LoVo (cell line): ENCODE measurements around the gene PFKFB3.
"Not testable (repeated sequence)": the region's sequence is repeated elsewhere in the genome, so short reads cannot be mapped to it uniquely, and the experiment has no call there.

ENCODE experiments used
- DNase-seq: peaks from one replicate; pipeline ENCODE4 v3.0.0-alpha.2; 2016; ENCODE audit warnings: low spot score

The PFKFB3 gene

DNA sequence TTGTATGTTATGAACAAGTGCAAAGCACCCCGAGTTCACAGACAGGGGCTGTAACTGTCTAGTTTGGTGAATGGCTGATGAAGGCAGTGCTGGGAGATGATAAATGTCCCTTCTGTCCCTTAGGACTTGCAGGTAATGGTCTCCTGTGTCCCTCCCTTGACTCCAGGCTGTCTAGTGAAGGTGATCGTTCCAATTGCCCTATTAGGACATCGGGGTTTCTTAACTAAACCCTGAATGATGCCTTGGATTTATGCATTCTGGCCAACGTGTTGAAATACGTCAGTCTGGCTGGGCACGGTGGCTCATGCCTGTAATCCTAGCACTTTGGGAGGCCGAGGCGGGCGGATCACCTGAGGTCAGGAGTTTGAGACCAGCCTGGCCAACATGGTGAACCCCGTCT is 69.4 kb downstream of the PFKFB3 start:
- DNase-seq = no peak

DNA sequence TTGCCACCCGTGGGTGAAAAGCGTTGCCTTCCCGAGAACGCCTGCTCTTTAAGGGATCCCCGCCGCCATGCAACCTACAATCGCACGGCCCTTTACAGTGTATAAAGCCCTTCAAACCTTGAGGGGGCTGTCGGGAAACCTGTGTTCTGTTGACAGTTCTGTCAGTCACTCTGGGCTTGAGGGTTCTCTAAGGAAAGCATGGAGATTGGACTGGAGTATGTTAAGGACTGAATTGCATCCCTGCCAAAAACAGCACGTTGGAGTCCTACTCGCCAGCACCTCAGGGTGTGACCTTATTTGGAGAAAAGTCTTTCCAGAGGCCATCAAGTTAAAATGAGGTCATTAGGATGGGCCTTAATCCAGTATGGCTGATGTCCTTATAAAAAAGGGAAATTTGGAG is 70.6 kb downstream of the PFKFB3 start:
- no peak for DNase-seq

DNA sequence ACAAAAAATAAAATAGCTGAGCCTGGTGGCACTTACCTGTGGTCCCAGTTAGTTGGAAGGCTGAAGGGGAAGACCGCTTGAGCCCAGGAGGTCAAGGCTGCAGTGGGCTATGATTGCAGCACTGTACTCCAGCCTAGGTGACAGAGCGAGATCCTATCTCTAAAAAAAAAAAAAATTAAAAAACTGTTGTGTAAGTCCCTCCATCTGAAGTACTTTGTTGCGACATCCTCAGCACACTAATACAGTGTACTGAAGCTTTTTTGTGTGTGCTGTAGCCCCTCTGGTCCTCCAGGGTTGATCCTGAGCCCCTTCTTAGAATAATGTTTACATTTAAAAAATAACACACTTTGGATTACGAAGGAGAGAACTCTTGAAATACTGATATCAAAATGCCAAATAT is 71.3 kb downstream of the PFKFB3 start:
- no peak for DNase-seq

DNA sequence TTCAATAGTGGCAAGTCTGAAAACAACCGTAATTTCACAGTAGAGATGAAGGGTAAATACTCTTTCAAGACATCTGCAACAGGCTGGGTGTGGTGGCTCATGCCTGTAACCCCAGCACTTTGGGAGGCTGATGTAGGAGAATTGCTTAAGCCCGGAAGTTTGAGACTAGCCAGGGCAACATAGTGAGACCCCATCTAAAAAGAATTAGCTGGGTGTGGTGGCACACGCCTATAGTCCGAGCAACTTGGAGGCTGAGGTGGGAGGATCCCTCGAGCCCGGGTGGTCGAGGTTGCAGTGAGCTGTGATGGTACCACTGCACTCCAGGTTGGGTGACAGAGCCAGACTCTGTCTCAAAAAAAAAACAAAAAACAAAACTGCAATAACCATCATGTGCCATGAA is 71.8 kb downstream of the PFKFB3 start:
- DNase-seq = no peak

DNA sequence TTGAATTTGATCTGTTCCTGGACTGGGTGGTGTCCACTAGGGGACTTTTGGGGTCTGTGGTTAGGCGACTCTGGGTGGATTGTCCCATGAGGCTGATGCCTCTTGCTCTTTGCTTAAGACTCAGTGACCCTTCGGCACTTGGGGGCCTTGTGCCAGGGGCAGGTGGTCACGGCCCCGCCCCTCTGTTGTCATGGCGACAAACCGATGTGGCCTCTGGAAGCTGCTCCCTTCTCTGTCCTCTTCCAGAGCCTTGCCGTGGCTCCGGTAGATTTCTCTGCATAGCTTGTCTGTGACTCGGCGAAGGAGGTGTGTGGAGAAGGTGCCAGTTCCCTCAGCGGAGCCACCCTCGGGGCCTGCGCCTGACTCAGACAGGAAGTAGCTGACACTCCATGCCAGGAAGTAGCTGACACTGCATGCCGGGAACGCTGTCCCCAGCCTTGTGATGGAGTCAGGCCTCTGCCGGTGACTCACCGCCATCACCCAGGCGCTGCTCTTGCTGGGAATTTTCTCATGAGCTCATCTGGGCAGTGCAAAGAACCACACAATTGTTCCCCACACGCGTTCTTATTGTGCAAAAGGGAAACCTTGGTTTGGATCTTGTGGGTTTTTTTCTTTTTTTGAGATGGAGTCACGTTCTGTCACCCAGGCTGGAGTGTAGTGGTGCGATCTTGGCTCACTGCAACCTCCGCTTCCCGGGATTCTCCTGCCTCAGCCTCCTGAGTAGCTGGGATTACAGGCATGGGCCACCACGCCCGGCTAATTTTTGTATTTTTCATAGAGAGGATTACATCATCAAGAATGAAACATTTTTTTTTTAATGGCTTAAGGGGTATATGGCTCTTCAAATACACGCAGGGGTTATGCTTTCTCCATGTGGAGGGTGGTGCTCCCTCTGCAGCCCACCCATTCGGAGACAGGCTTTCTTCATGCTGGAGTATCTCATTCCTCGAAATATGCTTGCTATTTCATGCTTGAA is 72.6 kb downstream of the PFKFB3 start:
- DNase-seq = peak; percentile 88

DNA sequence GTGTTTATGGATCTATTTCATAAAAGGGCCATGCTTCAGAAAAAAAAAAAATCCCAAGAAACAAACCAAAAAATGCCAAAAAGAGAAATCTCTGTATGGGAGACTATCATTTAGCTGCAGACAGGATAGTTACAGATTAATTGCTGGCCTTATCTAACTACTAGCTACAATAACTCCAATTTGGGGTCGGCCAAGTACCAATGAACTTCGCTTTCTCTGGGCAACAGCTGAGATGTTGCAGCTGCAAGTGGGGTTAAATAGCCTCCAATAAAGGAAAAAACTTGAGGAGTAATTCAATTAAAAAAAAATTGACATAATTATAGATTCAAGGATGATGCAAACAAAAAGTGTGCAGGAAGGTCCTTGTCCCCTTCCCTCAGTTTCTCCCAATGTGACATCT is 73.6 kb downstream of the PFKFB3 start:
- DNase-seq = no peak

DNA sequence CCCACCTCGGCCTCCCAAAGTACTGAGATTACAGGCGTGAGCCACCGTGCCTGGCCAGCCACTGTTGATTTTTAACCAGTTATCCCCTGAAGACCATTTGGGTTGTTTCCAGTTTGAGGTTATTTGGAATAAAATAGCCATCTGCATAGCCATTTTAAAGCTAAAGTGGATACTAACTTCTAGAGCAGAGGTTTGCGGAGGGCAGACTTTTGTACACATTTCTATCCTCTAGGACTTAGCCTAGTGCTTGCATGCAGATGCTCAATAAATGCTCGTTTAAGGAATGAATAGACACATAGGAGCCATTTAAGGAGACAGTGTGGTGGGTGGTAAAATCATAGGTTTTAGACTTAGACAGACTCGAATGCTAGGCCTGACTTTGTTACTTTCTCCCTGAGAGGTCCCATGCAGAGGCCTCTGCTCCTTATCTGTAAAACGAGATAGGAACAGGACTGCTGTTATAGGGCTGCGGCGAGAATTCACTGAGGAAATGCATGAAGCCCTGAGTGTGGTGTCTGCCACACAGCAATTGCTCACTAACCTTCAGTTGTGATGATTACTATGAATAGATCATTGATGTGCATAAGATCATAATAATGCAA is 75.9 kb downstream of the PFKFB3 start:
- DNase-seq = no peak

DNA sequence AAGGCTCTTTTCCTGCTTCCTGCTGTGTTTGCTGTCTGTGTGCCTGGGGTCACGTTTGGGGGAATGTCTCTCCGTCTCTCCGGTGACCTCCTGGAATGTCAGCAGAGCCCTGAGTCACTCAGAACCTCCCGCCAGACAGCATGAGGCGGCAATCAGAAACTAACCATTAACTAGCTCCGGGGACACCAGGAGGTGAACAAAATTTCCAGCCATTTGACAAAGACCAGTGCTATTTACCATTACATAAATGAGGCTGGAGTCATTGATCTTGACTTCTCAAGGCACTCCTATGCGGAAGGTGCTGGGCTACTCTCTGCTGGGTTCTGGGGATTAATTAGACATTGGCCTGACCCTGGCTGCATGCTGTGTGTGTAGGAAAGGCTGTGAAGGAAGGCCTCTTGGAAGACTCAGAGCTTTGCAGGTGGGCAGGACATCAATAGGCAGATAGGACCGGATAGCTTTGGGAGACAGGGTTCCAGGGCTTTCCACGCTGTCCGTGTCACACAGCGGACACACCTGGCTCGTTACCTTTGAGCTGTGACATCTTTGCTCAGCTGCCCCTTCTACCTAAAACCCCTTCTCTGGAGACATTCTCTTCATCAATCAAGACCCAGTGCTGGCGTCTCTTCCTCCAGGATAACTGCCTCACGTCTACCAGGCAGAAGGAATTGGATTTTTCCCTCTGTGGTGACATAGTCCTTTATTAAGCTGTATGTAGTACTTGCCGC is 77.0 kb downstream of the PFKFB3 start:
- peak; percentile 64 for DNase-seq

DNA sequence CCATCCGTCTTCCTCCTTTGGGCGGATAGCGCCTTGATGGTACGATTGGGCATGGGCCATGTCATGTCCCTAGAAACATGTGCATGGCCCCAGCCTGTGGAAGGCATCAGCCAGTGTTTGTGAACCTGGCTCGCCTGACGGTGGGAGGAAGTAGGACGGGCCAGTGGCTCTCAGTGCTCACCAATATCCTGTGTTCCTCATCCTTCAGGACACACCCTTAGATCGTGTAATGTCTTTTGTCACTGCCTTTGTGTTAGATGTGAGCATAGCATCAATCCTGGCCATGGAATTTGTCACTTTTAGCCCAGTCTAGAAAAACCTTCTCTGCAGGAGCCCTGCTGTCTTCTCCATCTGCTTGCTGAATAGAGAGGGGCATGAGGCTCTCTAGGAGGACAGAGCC is 77.6 kb downstream of the PFKFB3 start:
- DNase-seq = no peak

DNA sequence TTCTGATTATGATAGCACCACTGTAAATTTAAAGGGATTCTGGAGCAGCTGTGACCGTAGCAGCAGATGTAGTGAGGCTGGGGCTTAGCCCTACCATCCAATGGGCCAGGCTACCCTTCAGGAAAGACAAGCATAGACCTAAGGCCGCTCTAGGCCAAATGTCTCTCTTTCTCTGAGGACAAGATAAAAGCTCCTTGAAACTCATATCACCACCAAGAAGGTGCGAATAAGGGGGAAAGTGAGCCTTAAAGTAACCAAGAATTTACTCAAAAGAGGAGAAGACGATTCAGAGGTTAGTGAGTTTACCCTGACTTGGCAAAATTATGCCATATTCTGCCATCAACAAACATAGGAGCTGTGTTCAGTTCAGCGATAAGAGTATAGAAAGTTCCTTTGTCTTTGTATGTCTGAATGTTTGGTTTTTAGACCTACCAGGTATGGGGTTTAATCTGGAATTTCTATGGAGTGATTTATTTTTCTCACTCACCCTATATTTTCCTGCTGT is 79.8 kb downstream of the PFKFB3 start:
- no peak for DNase-seq

DNA sequence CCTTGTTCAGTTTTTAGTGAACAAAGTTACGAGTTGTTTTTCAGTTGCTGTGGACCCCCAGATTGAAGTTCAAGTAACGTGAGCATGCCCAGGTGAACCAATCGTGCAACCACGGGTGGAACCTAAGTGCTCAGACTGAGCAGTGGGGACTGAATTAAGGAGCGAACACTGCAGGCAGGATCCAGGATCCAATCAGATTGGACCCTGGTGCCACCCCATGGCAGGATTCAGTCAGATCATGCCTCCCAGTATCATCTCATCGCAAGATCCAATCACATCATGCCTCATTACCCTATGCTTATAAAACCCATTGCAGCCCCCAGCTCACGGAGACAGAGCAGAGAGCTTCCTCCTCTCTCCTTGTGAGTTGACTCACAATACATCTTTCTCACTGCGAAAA is 80.9 kb downstream of the PFKFB3 start:
- no peak for DNase-seq

DNA sequence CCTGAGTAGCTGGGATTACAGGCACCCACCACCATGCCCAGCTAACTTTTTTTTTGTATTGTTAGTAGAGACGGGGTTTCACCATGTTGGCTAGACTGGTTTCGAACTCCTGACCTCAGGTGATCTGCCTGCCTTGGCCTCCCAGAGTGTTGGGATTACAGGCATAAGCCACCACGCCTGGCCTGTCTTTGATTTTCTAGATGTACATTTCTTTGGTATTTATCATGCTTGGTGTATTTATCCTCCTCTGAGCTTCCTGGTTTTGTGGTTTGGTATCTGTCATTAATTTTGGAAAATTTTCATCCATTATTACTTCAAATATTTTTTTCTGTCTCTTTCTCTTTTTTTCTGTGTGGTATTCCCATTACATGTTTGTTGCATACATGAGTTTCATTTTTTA is 87.9 kb downstream of the PFKFB3 start:
- DNase-seq = peak; percentile 46

DNA sequence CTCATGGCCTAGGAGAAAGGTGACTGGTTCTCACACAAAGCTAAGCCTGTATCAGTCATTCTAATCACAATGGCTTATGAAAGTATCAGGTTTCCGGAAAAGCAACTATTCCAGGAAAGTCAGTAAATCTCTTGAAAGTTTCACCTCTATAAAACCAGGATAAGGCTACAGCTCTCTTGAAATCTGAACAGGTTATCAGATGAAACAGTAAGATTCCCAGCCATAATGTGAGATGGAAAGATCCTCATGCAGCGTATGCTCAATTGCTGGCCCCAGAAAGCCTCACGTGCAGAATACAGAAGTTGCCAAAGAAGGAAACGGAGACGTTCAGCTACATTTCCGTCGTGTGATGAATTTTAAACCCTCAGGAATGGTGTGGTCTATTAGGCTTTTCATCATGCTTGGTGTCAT is 90.0 kb downstream of the PFKFB3 start:
- no peak for DNase-seq

DNA sequence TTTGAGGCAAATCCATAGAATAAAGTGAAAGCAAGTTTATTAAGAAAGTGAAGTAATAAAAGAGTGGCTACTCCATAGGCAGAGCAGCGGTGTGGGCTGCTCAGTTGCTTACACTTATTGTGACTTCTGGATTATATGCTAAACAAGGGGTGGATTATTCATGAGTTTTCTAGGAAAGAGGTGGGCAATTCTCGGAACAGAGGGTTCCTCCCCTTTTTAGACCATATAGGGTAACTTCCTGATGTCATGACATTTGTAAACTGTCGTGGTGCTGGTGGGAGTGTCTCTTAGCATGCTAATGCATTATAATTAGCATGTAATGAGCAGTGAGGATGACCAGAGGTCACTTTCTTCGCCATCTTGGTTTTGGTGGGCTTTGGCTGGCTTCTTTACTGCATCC is 93.7 kb downstream of the PFKFB3 start:
- not testable (repeated sequence) for DNase-seq

DNA sequence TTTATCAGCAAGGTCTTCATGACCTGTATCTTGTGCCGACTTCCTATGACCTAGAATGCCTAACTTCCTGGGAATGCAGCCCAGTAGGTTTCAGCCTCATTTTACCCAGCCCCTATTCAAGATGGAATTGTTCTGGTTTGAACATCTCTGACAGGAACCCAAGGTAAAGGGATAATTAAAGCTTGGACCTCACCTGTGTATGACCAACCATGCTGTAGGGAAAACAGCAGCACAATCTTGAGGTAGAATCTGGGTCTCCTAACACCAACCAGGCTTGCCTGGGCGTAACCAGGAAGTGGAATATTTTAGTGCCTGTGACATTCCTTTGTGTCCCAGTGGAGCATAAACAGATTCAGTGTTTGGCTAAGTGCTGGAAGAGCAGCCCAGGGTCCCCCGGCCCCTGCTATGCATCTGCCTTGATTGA is 94.1 kb downstream of the PFKFB3 start:
- DNase-seq = peak; percentile 61

DNA sequence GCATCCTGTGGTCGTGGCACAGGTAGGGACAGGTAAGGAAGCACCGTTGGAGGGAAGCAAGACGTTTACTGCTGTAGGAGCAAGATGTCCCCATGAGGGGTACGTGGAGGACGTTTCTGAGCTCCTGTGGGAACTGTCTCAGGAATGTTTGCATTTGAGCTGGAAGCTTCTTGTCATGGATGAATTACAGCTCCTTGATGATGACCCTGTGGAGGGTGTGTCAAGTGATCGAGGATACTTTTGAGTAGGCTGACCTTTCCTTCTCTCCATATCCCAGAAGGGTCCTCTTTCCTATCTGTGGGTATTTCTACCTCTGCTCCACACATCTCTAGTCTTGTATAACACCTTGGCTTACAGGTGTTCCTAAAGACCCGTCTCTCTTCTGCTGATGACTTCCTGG is 94.8 kb downstream of the PFKFB3 start:
- DNase-seq = no peak

DNA sequence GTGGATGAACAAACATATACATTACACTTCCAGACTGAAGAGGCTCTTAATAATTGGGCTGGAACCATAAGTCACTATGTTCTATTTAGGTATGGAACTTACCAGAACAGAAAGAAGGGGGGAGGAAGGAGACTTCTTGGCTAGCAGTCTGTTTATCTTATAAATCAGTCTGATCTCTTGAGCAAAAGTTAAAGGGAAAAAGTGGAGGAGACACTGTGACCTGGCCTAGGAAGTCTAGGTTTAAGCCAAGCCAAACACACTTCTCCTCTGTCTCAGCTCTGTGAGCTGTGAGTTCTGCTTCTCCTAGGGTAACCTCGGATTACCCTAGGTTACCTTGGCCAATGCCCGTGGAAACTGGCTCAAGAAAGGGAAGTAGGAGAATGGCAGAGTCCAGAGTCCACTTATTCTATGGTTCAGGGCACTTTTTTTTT is 95.2 kb downstream of the PFKFB3 start:
- DNase-seq = peak; percentile 9

DNA sequence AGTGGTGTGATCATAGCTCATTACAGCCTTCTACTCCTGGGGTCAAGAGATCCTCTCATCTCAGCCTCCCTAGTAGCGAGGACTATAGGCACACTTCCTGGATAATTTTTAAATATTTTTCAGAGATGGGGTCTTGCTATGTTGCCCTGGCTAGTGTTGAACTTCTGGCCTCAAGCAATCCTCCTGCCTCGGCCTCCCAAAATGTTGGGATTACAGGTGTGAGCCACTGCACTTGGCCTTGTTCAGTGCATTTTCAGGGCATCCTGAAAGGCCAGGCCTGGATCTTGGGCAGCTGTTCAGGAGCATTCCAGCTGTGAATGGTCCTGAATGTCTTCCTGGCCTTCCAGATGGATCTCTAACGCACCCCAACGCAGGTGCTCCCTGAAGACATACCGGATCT is 95.7 kb downstream of the PFKFB3 start:
- DNase-seq = no peak

DNA sequence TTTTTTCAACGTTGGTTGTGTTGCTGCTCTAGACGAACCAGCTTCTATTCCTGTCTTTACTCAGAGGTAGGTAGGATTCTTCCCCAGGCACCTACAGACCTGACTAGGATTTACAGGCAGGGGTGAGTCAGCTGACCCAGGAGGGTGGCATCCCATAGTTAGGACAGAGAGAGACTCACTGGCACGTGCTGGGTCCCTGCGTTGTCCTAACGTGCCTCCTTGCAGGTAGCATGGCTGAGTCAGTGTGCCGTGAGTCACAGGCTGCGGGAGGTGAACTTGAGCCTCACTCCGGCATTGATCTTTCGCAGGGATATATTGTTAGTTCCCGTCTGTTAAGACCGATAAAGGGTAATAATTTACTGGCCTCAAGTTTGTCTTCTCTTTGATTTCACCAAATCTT is 96.5 kb downstream of the PFKFB3 start:
- peak; percentile 81 for DNase-seq

DNA sequence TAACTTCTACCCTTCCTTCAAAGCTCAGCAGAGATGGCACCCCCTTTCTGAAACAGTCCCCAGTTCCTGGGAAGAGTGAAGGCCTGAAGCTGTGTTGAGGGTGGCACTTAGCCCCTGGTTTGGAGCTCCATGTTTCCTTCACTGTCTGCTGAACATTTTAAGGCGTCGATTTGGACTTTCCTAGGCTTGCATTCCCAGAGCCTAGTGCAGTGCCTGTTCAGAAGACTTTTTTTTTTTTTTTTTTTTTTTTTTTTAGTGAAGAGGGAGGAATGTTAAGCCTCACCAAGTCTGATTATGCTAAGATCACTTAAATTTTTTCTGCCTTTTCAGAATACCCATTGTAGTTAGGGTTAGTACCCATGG is 97.0 kb downstream of the PFKFB3 start:
- DNase-seq = no peak

DNA sequence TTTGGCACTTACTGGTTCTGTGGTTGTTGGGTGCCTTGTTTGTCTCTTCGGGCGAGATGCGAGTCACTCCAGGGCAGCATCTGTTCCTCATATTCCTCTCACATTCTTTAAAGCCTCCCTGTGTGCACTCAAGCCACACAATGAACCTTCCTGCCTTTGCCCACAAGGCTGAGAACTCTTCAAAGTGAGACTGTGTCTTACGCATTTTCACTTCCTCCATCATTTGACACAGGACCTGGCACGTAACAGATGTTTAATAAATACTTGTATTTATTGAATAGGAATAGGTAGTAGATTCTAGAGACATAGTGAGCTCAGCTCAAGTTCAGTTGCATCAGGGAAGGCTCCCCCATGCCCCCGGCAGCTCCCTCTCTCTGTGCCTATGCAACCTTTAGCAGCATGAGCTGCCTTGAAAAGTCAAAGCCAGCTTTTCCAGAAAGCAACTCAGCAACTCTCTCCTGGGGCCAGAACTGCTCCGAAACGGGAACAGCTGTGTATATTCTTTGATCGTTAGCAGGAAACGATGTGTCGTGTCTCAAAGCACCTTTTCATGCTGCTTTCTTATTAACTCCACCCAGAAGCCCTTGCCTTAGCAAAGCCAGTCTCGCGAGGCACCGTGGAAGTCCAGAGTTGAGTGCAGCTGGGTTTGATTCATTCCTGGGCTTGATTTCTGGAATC is 97.5 kb downstream of the PFKFB3 start:
- DNase-seq = peak; percentile 31
